Sigmoid colon (tissue), 4 donors: ENCODE data around the gene ZNF579.

Experiments used
- CTCF ChIP-seq, 4 experiments: fragments of 450-650 bp in 3 of 4; fragments of 200-600 bp in 1 of 4; IDR thresholded peaks; one replicate each; pipeline ENCODE4 v1.5.1; 2016 to 2019; ENCODE audit warnings: antibody characterized with exemption in 4 of 4, mild to moderate bottlenecking in 3 of 4, moderate library complexity in 2 of 4
- EP300 ChIP-seq, 4 donors: sonication (generic); formaldehyde crosslinking; IDR thresholded peaks; one replicate each; pipeline ENCODE4 v1.6.1; 2017; ENCODE audit warnings: antibody characterized with exemption in 4 of 4
- POLR2A ChIP-seq, 2 donors: fragments of 450-650 bp; IDR thresholded peaks; one replicate each; pipeline ENCODE4 v1.6.1; 2016; ENCODE audit warnings: antibody characterized with exemption in 2 of 2, mild to moderate bottlenecking in 2 of 2, moderate library complexity in 2 of 2
- POLR2AphosphoS5 ChIP-seq, 4 donors: sonication (generic); formaldehyde crosslinking; IDR thresholded peaks; one replicate each; pipeline ENCODE4 v1.6.1; 2017; ENCODE audit warnings: antibody characterized with exemption in 4 of 4

- TF ChIP-seq POLR2A (IDR thresholded peaks at IDR 0.05), result no peak
- no peak for TF ChIP-seq CTCF (IDR thresholded peaks at IDR 0.05)
- TF ChIP-seq EP300 (IDR thresholded peaks at IDR 0.05), result no peak
- no peak for TF ChIP-seq POLR2AphosphoS5 (IDR thresholded peaks at IDR 0.05)
Measured at GRCh38 chr19:55611983-55612645, 31.5 kb upstream of the ZNF579 start.
